GM12878 (cell line): ENCODE data around the gene KCNC1. TPM values are rescaled to one million over a fixed set of nuclear protein-coding genes. Genes with fewer than 3 reads are reported as not detected.

Experiments used
- ATAC-seq: fragments of 200-7000 bp; cut with Tn5 transposase; 3 replicates; pipeline ENCODE4 v1.9.1; 2020; ENCODE audit warnings: mild to moderate bottlenecking, moderate library complexity
- BruUV-seq: library from RNA; stranded (reverse); fragments of 400-500 nt; replicated peaks from 2 replicates; lab custom pipeline; 2021; lab: Mats Ljungman, UMichigan
- CTCF ChIA-PET: fragments of 300-600 bp; sonication (Branson Sonifier 250); formaldehyde crosslinking; extraction: SDS; loops from one replicate; lab custom pipeline; 2021; ENCODE audit warnings: inconsistent platforms; lab: Yijun Ruan, JAX
- POLR2A ChIA-PET: fragments of 350-600 bp; formaldehyde crosslinking; extraction: SDS; loops from one replicate; lab custom pipeline; 2021; ENCODE audit warnings: inconsistent platforms; lab: Charles Lee
- RAD21 ChIA-PET: fragments of 300-600 bp; sonication (Branson Sonifier 250); formaldehyde crosslinking; loops from one replicate; lab custom pipeline; 2023; ENCODE audit warnings: antibody characterized with exemption; ENCODE audit not compliant: unreplicated experiment; lab: Charles Lee
- SMC1A ChIA-PET: fragments of 300-600 bp; sonication (Branson Sonifier 250); formaldehyde crosslinking; loops from one replicate; lab custom pipeline; 2023; ENCODE audit not compliant: unreplicated experiment, uncharacterized antibody; lab: Charles Lee
- DNase-seq: peaks from one replicate; pipeline ENCODE4 v3.0.0-alpha.2; 2011; ENCODE audit warnings: low read depth, low spot score
- FAIRE-seq: peaks from 3 replicates; lab custom pipeline; 2011; peaks lifted over from hg19 to GRCh38; lab: Jason Lieb, UNC
- H2AFZ ChIP-seq: 2 replicates; pipeline ENCODE4 v1.6.0; 2011; ENCODE audit warnings: low read depth, low read length, control low read depth; ENCODE audit not compliant: control insufficient read depth
- H3K27ac ChIP-seq: 2 replicates; pipeline ENCODE4 v1.5.1; 2011; ENCODE audit warnings: control low read depth; ENCODE audit not compliant: control insufficient read depth, insufficient read depth
- H3K27me3 ChIP-seq, 2 experiments: replicated peaks in 1 of 2; 2 replicates each; pipeline versions ENCODE4 v1.6.0 to v1.6.1; 2011; ENCODE audit warnings: low read length in 1 of 2; ENCODE audit not compliant: control insufficient read depth in 2 of 2, insufficient read depth in 2 of 2
- H3K36me3 ChIP-seq, 2 experiments: 2 replicates each; pipeline ENCODE4 v1.5.1; 2011; ENCODE audit warnings: low read length in 1 of 2; ENCODE audit not compliant: control insufficient read depth in 2 of 2, insufficient read depth in 2 of 2
- H3K4me1 ChIP-seq: 2 replicates; pipeline ENCODE4 v1.6.1; 2011; ENCODE audit warnings: mild to moderate bottlenecking, low read length, moderate library complexity, mixed read lengths; ENCODE audit not compliant: control insufficient read depth, insufficient read depth
- H3K4me2 ChIP-seq: 2 replicates; pipeline ENCODE4 v1.6.0; 2011; ENCODE audit warnings: control low read depth; ENCODE audit not compliant: control insufficient read depth, insufficient read depth
- H3K4me3 ChIP-seq: fragments of 200-600 bp; sonication (generic); 2 replicates; pipeline ENCODE4 v1.5.1; 2016
- H3K79me2 ChIP-seq: 2 replicates; pipeline ENCODE4 v1.6.0; 2011; ENCODE audit warnings: low read length; ENCODE audit not compliant: control insufficient read depth, insufficient read depth
- H3K9ac ChIP-seq: 2 replicates; pipeline ENCODE4 v1.8.0; 2011; ENCODE audit warnings: low read length, control low read depth, mixed read lengths; ENCODE audit not compliant: control insufficient read depth, insufficient read depth
- H3K9me3 ChIP-seq: replicated peaks from 3 replicates; pipeline ENCODE4 v1.5.1; 2011; ENCODE audit warnings: mild to moderate bottlenecking, low read length; ENCODE audit not compliant: control insufficient read depth, insufficient read depth
- H4K20me1 ChIP-seq: 2 replicates; pipeline ENCODE4 v1.6.0; 2011; ENCODE audit not compliant: control insufficient read depth, insufficient read depth
- IKZF1 ChIP-seq: fragments of 450-650 bp; conservative IDR thresholded peaks from 2 replicates; pipeline ENCODE4 v1.6.1; 2017; ENCODE audit warnings: antibody characterized with exemption, mild to moderate bottlenecking
- MTA2 ChIP-seq: fragments of 450-650 bp; IDR thresholded peaks from 2 replicates; pipeline ENCODE4 v1.6.1; 2016; ENCODE audit warnings: low read depth, mild to moderate bottlenecking, moderate library complexity
- NR2C1 ChIP-seq: fragments of 450-650 bp; IDR thresholded peaks from 2 replicates; pipeline ENCODE4 v1.6.1; 2017; ENCODE audit warnings: antibody characterized with exemption, mild to moderate bottlenecking, moderate library complexity
- NR2C2 ChIP-seq: IDR thresholded peaks from 2 replicates; pipeline ENCODE4 v1.6.1; 2011; ENCODE audit warnings: borderline replicate concordance, low read depth; ENCODE audit not compliant: control insufficient read depth, insufficient read length
- RB1 ChIP-seq: fragments of 450-650 bp; formaldehyde crosslinking; IDR thresholded peaks from 2 replicates; pipeline ENCODE4 v1.6.1; 2017; ENCODE audit warnings: mild to moderate bottlenecking, borderline replicate concordance
- TCF12 ChIP-seq: IDR thresholded peaks from 2 replicates; pipeline ENCODE4 v1.6.1; 2011; ENCODE audit warnings: low read depth, mild to moderate bottlenecking, low read length
- ZNF207 ChIP-seq: fragments of 450-650 bp; IDR thresholded peaks from 2 replicates; pipeline ENCODE4 v1.6.1; 2014; ENCODE audit warnings: antibody characterized with exemption, mild to moderate bottlenecking, borderline replicate concordance
- WGBS: methylation state at CpG from one replicate; pipeline ENCODE4 v1.1.6; 2016; ENCODE audit warnings: low lambda C conversion rate; ENCODE audit not compliant: insufficient replicate concordance, insufficient coverage; ENCODE audit errors: missing lambda C conversion rate; 5-methylcytosine and 5-hydroxymethylcytosine counted together
- in situ Hi-C: fragments of 300-500 bp; cut with MboI; formaldehyde crosslinking; loops from 9 replicates; pipeline ENCODE4 v1.14.3; 2018; ENCODE audit warnings: mixed read lengths
- intact Hi-C: fragments of 100-400 bp; cut with micrococcal nuclease; formaldehyde crosslinking; loops from one replicate; pipeline ENCODE4 v1.14.2; 2022; ENCODE audit not compliant: unreplicated experiment
- polyA plus RNA-seq, 11 experiments: library from polyadenylated mRNA; depleted of rRNA in 4 of 11; unstranded in 6 of 11; stranded (reverse) in 5 of 11; fragments of >200 nt; fragmentation: Nextera tagmentation in 4 of 11; fragmentation: Illumina TruSeq in 1 of 11; extraction: Ambion mirVana in 4 of 11; extraction: Trizol in 1 of 11; gene quantifications; 1 replicate in 1 of 11; 2 replicates in 10 of 11; pipeline versions ENCODE4 v1.2.1 to v1.2.3, GENCODE V29; 2011 to 2016; ENCODE audit warnings: inconsistent platforms in 2 of 11, missing spikeins in 2 of 11, low read depth in 1 of 11
- total RNA-seq, 4 experiments: library from RNA; depleted of rRNA in 3 of 4; stranded (reverse); fragments of >200 nt in 3 of 4; fragmentation: Illumina TruSeq in 1 of 4; extraction: Trizol in 1 of 4; gene quantifications; 2 replicates each; pipeline versions ENCODE4 v1.2.1 to v1.2.3, GENCODE V29; 2013 to 2021
- TF ChIP-seq, protein P1 (sequence below): IDR thresholded peaks from 2 replicates; pipeline ENCODE4 v1.6.1; 2011; ENCODE audit warnings: mild to moderate bottlenecking, low read depth, low read length, moderate library complexity; ENCODE audit not compliant: insufficient replicate concordance

Gene KCNC1
- total and polyA plus RNA-seq, 10 of the 15 experiments (the other 5 are each of a cell fraction or from before 2014, with no cell fraction given): 0.27 to 0.34 TPM; not detected in 8

DNA sequence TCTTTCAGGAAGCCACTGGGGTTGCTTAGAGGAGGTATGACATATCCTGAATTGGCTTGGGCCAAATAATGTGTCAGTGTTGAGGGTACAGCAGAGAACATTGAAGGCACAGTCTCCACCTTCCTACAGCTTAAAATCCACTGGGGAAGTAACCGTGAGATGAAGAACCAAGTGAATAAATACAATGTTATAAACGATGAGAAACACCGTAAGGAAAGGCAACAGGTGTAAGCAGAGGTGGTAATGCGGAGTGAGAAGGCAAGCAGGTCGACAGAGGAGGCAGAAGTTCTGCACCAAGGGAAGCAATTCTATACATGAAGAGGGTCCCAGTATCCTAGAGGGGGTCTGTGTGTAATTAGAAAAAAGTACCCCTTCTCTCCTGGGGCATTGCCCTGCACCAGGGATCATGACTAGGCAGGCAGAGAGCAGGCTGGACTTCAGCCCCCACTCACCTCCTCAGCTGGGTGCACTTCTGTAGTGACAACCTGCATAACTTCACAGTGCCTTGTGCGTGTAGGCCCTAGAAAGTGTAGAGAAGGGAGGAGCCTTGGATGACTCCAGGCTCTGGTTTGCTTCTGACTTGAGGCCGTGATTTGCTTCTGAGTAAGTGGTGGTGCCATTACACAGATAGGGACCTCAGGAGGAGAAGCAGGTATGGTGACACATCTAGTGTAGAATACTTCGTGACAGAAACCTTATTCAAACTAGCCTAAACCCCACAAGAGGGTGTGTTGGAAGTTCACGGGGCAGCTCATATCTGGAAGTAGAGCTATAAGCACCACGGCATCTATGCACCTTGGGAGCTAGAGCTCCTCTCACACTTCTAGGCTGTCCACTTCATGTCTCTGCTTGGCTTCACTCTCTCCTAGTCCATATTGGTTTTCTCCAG is 10.3 kb upstream of the KCNC1 start:
- Histone ChIP-seq H3K4me1 (no peaks in the 10 kb centered on the region), H3K79me2 (no peaks in the 10 kb centered on the region), H3K36me3 (no peaks in the 10 kb centered on the region), H3K27me3 (peaks cover 2 to 3% of the 10 kb centered on the region in 2 experiments; a peak in 3 of 4 replicates), H3K27ac (no peak overlapping the region), H4K20me1 (no peaks in the 10 kb centered on the region), H2AFZ (no peak overlapping the region), H3K9me3 (no peaks in the 10 kb centered on the region), H3K4me3 (no peak overlapping the region), H3K9ac (no peak overlapping the region), H3K4me2 (no peak overlapping the region)
- 35% methylated on average over 10 of the region's 10 CpGs for WGBS
- ChIA-PET SMC1A (no interaction called here), RAD21 (no interaction called here), CTCF (interaction anchor here (1.2 kb wide), 1 partner anchor 255 kb away, joined by 3 read pairs; no protein-coding TSS in a partner anchor), POLR2A (no interaction called here)
- in situ Hi-C loops: no loop called here
- FAIRE-seq: no peak
- no TSS peak for BruUV-seq
- DNase-seq: no peak
- ATAC-seq: no peak
- intact Hi-C loops: no loop called here
- TF ChIP-seq NR2C2 (no peak), MTA2 (no peak), IKZF1 (no peak), RB1 (no peak), TCF12 (no peak), ZNF207 (no peak), NR2C1 (no peak)
- TF ChIP-seq, protein P1, sequence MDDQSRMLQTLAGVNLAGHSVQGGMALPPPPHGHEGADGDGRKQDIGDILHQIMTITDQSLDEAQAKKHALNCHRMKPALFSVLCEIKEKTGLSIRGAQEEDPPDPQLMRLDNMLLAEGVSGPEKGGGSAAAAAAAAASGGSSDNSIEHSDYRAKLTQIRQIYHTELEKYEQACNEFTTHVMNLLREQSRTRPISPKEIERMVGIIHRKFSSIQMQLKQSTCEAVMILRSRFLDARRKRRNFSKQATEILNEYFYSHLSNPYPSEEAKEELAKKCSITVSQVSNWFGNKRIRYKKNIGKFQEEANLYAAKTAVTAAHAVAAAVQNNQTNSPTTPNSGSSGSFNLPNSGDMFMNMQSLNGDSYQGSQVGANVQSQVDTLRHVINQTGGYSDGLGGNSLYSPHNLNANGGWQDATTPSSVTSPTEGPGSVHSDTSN: no peak
